Measurements from ENCODE around the gene MS4A4E. TPM values are rescaled to one million over a fixed set of nuclear protein-coding genes. Genes with fewer than 3 reads are reported as not detected.
"Not testable (repeated sequence)": the region's sequence is repeated elsewhere in the genome, so short reads cannot be mapped to it uniquely, and the experiment has no call there.

Gene MS4A4E
- total RNA-seq (2021; fragmentation: NEBNext Ultra II Directional; extraction: Animal tissue kit (Norgen Biotek cat#: 25700)): not detected
- long read RNA-seq: 0 reads

- no peak within 1 kb of the TSS for H3K27ac Mint-ChIP-seq
- no peaks in the 10 kb centered on the region; the same call in 1 of the 2 replicates for H3K27me3 Mint-ChIP-seq (ENCODE audit: insufficient read depth)
- no peaks in the 10 kb centered on the region for H3K4me1 Mint-ChIP-seq (ENCODE audit: low read depth)
- H3K9me3 Mint-ChIP-seq: peaks cover 18% of the 10 kb centered on the region
- DNase-seq: no peak
- no peaks in the 10 kb centered on the region for H3K36me3 Mint-ChIP-seq (ENCODE audit: low read depth)
- TF ChIP-seq CTCF (IDR thresholded peaks at IDR 0.05): no peak
- no peak within 1 kb of the TSS for H3K4me3 Mint-ChIP-seq
These were observed at the start of gene MS4A4E for GRCh38 chr11:60242740-60243239. Gene MS4A4E (minus strand): TSS chr11:60243137. CDS start chr11:60230055, 13,082 bp downstream.

- no peaks in the 10 kb centered on the region for H3K36me3 Mint-ChIP-seq (ENCODE audit: low read depth)
- peaks cover 28% of the 10 kb centered on the region for H3K9me3 Mint-ChIP-seq
- H3K4me1 Mint-ChIP-seq (ENCODE audit: low read depth): no peaks in the 10 kb centered on the region
- DNase-seq: no peak
- H3K27me3 Mint-ChIP-seq (ENCODE audit: insufficient read depth): no peaks in the 10 kb centered on the region; the same call in 1 of the 2 replicates
- no peak overlapping the region for H3K27ac Mint-ChIP-seq
- H3K4me3 Mint-ChIP-seq: no peak overlapping the region
- TF ChIP-seq CTCF (IDR thresholded peaks at IDR 0.05): no peak
These were observed 49.2 kb upstream of the MS4A4E start for GRCh38 chr11:60292145-60292544.

DNA sequence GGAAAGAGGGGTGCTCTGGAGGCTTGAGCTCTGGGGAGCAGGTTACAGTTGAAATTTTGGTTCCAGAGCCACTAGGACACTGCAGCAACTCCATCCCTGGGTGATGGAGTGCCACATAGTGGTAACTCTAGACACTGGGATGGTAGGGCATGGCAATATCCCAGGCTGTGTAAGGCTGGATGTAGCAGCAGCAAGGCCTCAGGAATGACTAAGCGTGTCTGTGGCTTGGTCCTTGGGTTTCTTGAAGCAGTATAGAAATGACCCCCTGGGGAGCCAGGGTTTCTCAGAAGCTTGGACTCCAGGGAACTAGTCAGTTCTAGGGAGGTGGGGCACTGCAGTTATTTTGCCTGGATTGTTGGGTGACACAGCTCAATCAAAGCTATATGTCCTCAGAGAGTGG lies 45.6 kb upstream of the MS4A4E start:
- no peak overlapping the region for H3K4me3 Mint-ChIP-seq
- H3K27me3 Mint-ChIP-seq (ENCODE audit: insufficient read depth): no peaks in the 10 kb centered on the region; the same call in 1 of the 2 replicates
- TF ChIP-seq CTCF (IDR thresholded peaks at IDR 0.05): no peak
- H3K9me3 Mint-ChIP-seq: peaks cover 34% of the 10 kb centered on the region
- no peak for DNase-seq
- H3K27ac Mint-ChIP-seq: no peak overlapping the region
- H3K4me1 Mint-ChIP-seq (ENCODE audit: low read depth): no peaks in the 10 kb centered on the region
- no peaks in the 10 kb centered on the region for H3K36me3 Mint-ChIP-seq (ENCODE audit: low read depth)

DNA sequence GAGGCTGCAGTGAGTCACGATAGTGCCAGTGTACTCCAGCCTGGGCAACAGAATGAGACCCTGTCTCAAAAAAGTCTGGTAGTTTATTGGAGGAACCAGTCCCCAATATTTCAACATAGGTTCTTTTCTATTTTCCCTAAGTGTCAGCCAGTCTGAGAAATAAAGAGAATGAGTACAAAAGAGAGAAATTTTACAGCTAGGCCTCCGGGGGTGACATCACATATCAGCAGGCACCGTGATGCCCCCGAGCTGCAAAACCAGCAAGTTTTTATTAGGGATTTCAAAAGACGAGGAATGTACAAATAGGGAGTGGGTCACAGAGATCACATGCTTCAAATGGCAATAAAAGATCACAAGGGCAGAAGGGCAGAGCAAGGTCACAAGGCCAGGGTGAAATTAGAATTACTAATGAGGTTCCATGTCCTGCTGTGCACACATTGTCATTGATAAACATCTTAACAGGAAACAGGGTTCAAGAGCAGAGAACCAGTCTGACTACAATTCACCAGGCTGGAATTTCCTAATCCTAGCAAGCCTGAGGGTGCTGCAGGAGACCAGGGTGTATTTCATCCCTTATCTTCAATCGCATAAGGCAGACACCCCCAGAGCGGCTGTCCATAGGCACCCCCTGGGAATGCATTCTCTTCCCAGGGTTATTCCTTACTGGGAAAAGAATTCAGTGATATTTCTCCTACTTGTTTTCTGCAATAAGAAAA lies 42.6 kb upstream of the MS4A4E start:
- H3K27ac Mint-ChIP-seq; H3K4me3 Mint-ChIP-seq; H3K36me3 Mint-ChIP-seq (ENCODE audit: low read depth); H3K4me1 Mint-ChIP-seq (ENCODE audit: low read depth); H3K27me3 Mint-ChIP-seq (ENCODE audit: insufficient read depth); DNase-seq: not testable (repeated sequence)
- peaks cover 26% of the 10 kb centered on the region for H3K9me3 Mint-ChIP-seq

DNA sequence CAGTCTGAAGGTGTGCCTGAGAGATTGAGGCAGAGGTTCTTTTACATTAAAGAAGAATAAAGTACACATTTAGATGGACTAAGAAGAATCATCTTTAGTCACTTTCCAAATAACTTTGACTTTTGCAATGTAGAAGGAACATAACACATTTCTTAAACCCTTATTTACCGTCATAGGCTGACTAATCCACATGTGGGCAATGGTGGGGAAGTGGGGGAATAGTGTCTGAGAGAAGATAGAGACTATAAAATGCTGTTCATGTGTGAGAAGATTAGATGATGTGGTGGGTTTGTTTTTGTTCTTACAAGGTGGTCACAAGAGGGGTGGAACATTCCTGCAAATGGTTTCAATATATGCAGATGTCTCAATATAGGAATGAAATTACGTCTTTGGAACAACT lies 39.3 kb upstream of the MS4A4E start:
- DNase-seq: no peak
- H3K27ac Mint-ChIP-seq: no peak overlapping the region
- H3K36me3 Mint-ChIP-seq (ENCODE audit: low read depth): no peaks in the 10 kb centered on the region
- H3K4me1 Mint-ChIP-seq (ENCODE audit: low read depth): no peaks in the 10 kb centered on the region
- no peak for TF ChIP-seq CTCF (IDR thresholded peaks at IDR 0.05)
- no peak overlapping the region for H3K4me3 Mint-ChIP-seq
- H3K9me3 Mint-ChIP-seq: peaks cover 26% of the 10 kb centered on the region
- H3K27me3 Mint-ChIP-seq (ENCODE audit: insufficient read depth): no peaks in the 10 kb centered on the region; the same call in 1 of the 2 replicates

GRCh38 chr11:60281485-60281884 lies 38.5 kb upstream of the MS4A4E start:
- Mint-ChIP-seq H3K4me3 (no peak overlapping the region), H3K27ac (no peak overlapping the region), H3K27me3 (ENCODE audit: insufficient read depth) (no peaks in the 10 kb centered on the region; the same call in 1 of the 2 replicates), H3K9me3 (peaks cover 20% of the 10 kb centered on the region), H3K4me1 (ENCODE audit: low read depth) (no peaks in the 10 kb centered on the region), H3K36me3 (ENCODE audit: low read depth) (no peaks in the 10 kb centered on the region)
- TF ChIP-seq CTCF (IDR thresholded peaks at IDR 0.05): no peak
- DNase-seq: no peak
